Hepatic stellate cell (primary cell): ENCODE results near the gene SAMD9.
A peak's percentile ranks its signal among the peaks of the same experiment; 100 is the strongest.
"Not testable (repeated sequence)": the region's sequence is repeated elsewhere in the genome, so short reads cannot be mapped to it uniquely, and the experiment has no call there.

Source experiments
- DNase-seq: peaks from one replicate; pipeline ENCODE4 v3.0.0; 2011; ENCODE audit warnings: low spot score

SAMD9 gene

GRCh38 chr7:93120592-93121549 lies 3.1 kb upstream of the SAMD9 start:
- DNase-seq, result no peak

DNA sequence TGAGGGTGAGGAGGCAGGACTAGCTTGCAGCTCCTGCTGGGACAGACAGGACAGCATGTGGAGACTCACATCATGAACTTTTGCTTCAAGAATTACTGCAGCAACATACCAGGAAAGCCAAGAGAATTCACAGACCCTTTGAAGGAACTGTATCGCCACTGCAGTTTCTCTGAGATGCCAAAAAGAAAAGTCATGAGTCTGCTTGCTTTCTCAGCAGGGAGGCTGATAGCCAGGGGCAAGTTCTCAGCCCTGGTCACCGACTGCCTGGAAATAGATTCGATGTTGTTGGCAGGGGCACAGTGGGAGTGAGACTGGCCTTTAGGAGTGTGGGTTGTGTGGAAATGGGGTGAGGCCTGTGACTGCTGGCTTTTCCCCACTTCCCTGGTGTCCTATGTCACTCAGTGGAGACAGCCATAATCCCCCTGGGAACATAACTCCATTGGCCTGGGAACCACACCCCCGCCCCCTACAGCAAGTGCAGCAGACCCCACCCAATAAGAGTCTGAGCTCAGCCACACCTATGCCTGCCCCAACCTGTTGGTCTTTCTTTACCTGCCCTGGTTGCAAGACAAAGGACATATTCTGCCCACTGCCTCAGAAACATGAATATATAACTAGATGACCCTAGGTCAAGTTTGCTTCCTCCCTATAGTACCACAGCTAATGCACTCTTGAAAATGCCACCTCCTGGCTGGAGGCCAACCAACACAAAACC lies 1.6 kb upstream of the SAMD9 start:
- DNase-seq, result no peak

- no peak for DNase-seq
Observed at GRCh38 chr7:93117327-93117726, 452 bp downstream of the SAMD9 start.

- DNase-seq, result peak; percentile 48
Observed at GRCh38 chr7:93115796-93116195, 2.0 kb downstream of the SAMD9 start.

DNA sequence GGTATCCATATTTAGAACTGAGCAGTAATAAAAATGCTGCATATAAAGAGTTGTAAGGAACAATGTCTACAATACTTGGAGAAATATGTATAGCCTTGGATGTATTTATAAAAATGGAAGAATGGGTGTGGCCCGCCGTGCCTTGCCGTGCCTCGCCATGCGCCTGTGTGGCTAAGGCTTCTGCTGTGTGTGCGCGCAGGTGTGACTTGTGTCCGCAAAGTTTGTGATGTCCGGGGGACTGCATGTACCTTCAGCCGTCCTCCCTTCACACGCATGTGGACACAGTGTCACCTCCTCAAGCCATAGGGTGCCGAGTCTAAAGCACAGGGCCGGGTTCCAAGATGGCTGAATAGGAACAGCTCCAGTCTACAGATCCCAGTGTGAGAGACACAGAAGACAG lies 9.8 kb downstream of the SAMD9 start:
- no peak for DNase-seq

- DNase-seq, result no peak
Observed at GRCh38 chr7:93097388-93097787, 20.4 kb downstream of the SAMD9 start.

GRCh38 chr7:93092757-93093370 lies 24.9 kb downstream of the SAMD9 start:
- peak; percentile 12 for DNase-seq

DNA sequence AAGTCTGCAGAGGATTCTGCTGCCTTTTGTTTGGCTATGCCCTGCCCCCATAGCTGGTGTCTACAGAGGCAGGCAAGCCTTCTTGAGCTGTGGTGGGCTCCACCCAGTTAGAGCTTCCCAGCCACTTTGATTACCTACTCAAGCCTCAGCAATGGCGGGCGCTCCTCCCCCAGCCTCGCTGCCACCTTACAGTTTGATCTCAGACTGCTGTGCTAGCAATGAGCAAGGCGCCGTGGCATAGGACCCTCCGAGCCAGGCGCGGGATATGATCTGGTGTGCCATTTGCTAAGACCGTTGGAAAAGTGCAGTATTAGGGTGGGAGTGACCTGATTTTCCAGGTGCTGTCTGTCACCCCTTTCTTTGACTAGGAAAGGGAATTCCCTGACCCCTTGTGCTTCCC lies 44.4 kb downstream of the SAMD9 start:
- not testable (repeated sequence) for DNase-seq

GRCh38 chr7:93062599-93062998 lies 55.2 kb downstream of the SAMD9 start:
- DNase-seq, result no peak

- DNase-seq, result no peak
Observed at GRCh38 chr7:93060865-93061264, 56.9 kb downstream of the SAMD9 start.

- DNase-seq, result no peak
Observed at GRCh38 chr7:93060025-93060424, 57.8 kb downstream of the SAMD9 start.

- DNase-seq, result not testable (repeated sequence)
Observed at GRCh38 chr7:93056621-93057020, 61.2 kb downstream of the SAMD9 start.

DNA sequence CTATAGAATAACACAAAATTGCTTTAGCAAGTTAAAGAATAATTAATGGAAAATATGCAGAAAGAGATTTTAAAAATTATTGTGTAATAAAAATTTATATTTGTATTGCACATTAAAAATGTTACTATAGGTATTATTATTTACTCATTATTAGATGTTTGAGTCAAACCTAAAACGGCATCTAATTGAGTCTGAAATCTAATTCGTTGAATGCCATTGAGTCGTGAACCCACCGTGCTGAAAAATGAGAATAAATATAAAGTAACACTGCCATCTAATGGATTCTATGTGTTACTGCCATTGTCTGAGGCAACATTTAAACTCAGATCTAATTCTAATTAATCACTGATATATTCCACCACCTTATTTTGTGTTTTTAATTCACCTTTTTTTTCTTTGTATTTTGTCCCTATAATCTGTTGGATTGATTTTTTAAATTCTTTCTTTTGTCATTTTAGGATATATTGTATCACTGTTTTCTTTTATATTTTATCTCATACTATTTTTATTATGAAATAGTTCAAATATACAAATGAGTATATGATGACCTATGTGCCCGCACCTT lies 62.2 kb downstream of the SAMD9 start:
- peak; percentile 31 for DNase-seq

- DNase-seq, result no peak
Observed at GRCh38 chr7:93054975-93055374, 62.8 kb downstream of the SAMD9 start.

DNA sequence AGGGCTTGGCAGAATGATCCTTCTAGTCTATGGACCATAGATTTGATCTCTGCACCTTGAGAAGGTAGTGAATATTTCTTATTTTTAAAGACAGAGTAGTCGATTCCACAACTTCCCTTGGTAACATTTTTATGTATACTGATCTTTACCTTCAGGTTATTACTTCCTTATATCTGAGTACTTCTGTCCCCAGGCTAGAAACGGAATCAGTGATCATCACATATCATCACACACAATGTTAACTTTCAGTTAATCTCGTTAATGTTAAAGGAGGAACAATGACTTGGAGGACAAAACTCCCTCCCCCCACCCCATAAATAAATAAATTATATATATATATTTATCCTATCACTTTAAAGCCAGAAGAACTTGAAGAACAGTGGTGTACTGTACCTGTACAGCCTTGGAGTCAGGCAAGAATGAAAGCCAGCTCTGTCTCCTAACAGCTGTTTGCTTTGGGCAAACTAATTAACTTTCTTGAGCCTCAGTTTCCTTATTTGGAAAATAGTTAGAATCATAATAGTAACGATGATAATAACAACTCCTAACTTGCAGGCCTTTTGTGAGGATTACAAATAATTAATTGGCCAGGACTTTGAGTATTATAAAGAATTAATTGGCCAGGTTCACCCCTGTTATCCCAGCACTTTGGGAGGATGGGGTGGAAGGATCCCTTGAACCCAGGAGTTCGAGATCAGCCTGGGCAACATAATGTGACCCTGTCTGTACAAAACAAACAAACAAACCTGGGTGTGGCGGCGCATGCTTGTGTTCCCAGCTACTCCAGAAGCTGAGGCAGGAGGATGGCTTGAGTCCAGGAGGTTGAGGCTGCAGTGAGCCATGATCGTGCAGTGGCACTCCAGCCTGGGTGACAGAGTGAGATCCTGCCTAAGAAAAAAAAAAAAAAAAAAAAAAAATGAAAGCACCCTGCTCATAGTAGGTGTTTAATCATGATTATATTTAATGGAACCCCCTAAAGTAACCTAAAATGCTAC lies 63.5 kb downstream of the SAMD9 start:
- no peak for DNase-seq

GRCh38 chr7:93053209-93053948 lies 64.4 kb downstream of the SAMD9 start:
- DNase-seq, result no peak

- no peak for DNase-seq
Observed at GRCh38 chr7:93051660-93052059, 66.1 kb downstream of the SAMD9 start.
